ENCODE results near the gene FNDC3B. TPM values are rescaled to one million over a fixed set of nuclear protein-coding genes. Genes with fewer than 3 reads are reported as not detected.

FNDC3B gene
- total and polyA plus RNA-seq, 2 of the 8 experiments (the other 6 are each of a cell fraction or from before 2014, with no cell fraction given), result 14.1 to 44.4 TPM

DNA sequence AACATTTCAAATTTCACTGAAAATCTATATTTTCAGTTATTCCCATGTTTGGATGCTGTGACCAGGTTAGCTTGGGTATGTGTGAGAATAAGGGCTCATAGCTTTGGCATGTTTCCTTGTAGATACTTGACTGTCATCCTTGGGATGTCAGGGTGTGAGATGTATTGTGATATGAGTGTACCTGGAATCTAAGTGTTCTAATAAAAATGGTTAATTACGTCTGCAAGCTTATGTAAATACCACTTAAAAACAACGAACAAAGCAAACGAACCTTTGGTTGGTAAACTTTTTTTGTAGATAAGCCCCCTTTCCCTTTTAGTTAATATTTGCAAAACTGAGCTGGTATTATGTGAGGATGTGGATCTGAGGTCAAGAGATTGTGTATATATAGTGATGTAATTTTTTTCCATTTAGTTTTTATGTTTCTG lies 63.5 kb downstream of the FNDC3B start:
- 80% methylated on average over 3 of the region's 3 CpGs; no CpG with 5 or more reads in 1 of the 2 experiments for WGBS, 2 experiments (ENCODE audit: extremely low coverage in 1 of 2, insufficient coverage in 1 of 2, insufficient read length in 1 of 2, insufficient replicate concordance in 2 of 2, low coverage in 1 of 2, low lambda C conversion rate in 2 of 2, missing lambda C conversion rate in 1 of 2)

More for the DNA sequence above, 63.5 kb downstream of the FNDC3B start:
- no peak overlapping the region for H3K27ac ChIP-seq (ENCODE audit: low read depth, low read length)
- TF ChIP-seq CHD2 (IDR thresholded peaks at IDR 0.05; ENCODE audit: low read length), result no peak
- TF ChIP-seq MAFK (IDR thresholded peaks at IDR 0.05; ENCODE audit: low read depth, low read length), result no peak
- no peak for TF ChIP-seq SP2 (IDR thresholded peaks at IDR 0.05; ENCODE audit: low read length)
- no peak for TF ChIP-seq ZNF274 (IDR thresholded peaks at IDR 0.05; ENCODE audit: borderline replicate concordance, extremely low read depth, low read length)
- TF ChIP-seq CBX5 (IDR thresholded peaks at IDR 0.05; ENCODE audit: low read depth, low read length), result no peak
- no peak for TF ChIP-seq KDM4A (IDR thresholded peaks at IDR 0.05; ENCODE audit: low read depth, low read length, severe bottlenecking)
- no peak for TF ChIP-seq SUZ12 (IDR thresholded peaks at IDR 0.05; ENCODE audit: low read length)
- TF ChIP-seq POU5F1 (IDR thresholded peaks at IDR 0.05; ENCODE audit: low read depth, low read length), result no peak
- TF ChIP-seq BCL11A (IDR thresholded peaks at IDR 0.05; ENCODE audit: low read depth in 2 of 2, low read length in 2 of 2), result no peak
- no peak overlapping the region for H4K8ac ChIP-seq (ENCODE audit: extremely low read depth, insufficient read depth, low read length)
- ChIA-PET CTCF (ENCODE audit: partially characterized antibody) (interaction anchor here (0.6 kb wide), 1 partner anchor 10 kb away, joined by 3 read pairs; no protein-coding TSS in a partner anchor), POLR2A (ENCODE audit: partially characterized antibody) (interaction anchor here (1.7 kb wide), 1 partner anchor 61 kb away, joined by 6 read pairs; no protein-coding TSS in a partner anchor)
- no peak overlapping the region for H3K56ac ChIP-seq (replicated peaks; ENCODE audit: insufficient read length, low read depth, low read length)
- no peak overlapping the region for H3K9ac ChIP-seq (replicated peaks in 1 of 4; ENCODE audit: extremely low read depth in 1 of 4, low read depth in 3 of 4, low read length in 3 of 4)
- H3K27me3 ChIP-seq (replicated peaks in 1 of 4; ENCODE audit: control insufficient read depth in 3 of 4, extremely low read depth in 1 of 4, insufficient read depth in 3 of 4, low read length in 3 of 4), result no peaks in the 10 kb centered on the region
- no peak for FAIRE-seq
- no peak overlapping the region for H3K4me2 ChIP-seq (ENCODE audit: insufficient read depth in 1 of 2, low read depth in 2 of 2, low read length in 2 of 2)
- H3K36me3 ChIP-seq (ENCODE audit: control insufficient read depth in 2 of 4, insufficient read depth in 4 of 4, low read length in 3 of 4), result no peaks in the 10 kb centered on the region; a peak in 1 of 8 replicates
- no peak overlapping the region for H3K14ac ChIP-seq (ENCODE audit: insufficient read length)
- no peak overlapping the region for H3K4ac ChIP-seq (replicated peaks; ENCODE audit: insufficient read length, low read depth, low read length)
- H3K9me3 ChIP-seq (ENCODE audit: insufficient read depth in 2 of 2, low read depth in 1 of 2, low read length in 1 of 2), result no peaks in the 10 kb centered on the region
- peaks cover 0 to 97% of the 10 kb centered on the region in 2 experiments; a peak in 3 of 4 replicates for H3K79me2 ChIP-seq (ENCODE audit: control insufficient read depth in 1 of 2, insufficient read depth in 2 of 2, low read length in 2 of 2)
- no peak overlapping the region for H3K4me3 ChIP-seq (ENCODE audit: extremely low read depth in 1 of 4, insufficient read depth in 2 of 4, low read depth in 3 of 4, low read length in 4 of 4)
- H2BK5ac ChIP-seq (ENCODE audit: low read depth, low read length), result no peak overlapping the region
- no peak overlapping the region for H2BK20ac ChIP-seq (ENCODE audit: low read length)
- DNase-seq (ENCODE audit: low read depth in 1 of 2, low spot score in 2 of 2), result no peak
- no peak overlapping the region for H2AK5ac ChIP-seq (ENCODE audit: low read depth, low read length)
- H3K23ac ChIP-seq (ENCODE audit: insufficient read length), result no peak overlapping the region
- H2BK12ac ChIP-seq (ENCODE audit: low read depth, low read length), result no peak overlapping the region
- no peak overlapping the region for H2AFZ ChIP-seq (ENCODE audit: low read length)
- H4K5ac ChIP-seq (ENCODE audit: insufficient read length, low read depth, low read length), result no peak overlapping the region
- no peak overlapping the region for H4K91ac ChIP-seq (replicated peaks; ENCODE audit: insufficient read length, low read length)
- H3K4me1 ChIP-seq (replicated peaks in 1 of 4; ENCODE audit: control insufficient read depth in 3 of 4, insufficient read depth in 4 of 4, low read length in 3 of 4), result peaks cover 2 to 12% (median 8%) of the 10 kb centered on the region in 4 experiments; a peak in 5 of 7 replicates
- H4K20me1 ChIP-seq (replicated peaks in 1 of 2; ENCODE audit: control insufficient read depth in 1 of 2, insufficient read depth in 2 of 2, low read length in 2 of 2), result peaks cover 0 to 2% of the 10 kb centered on the region in 2 experiments
- H3K23me2 ChIP-seq (ENCODE audit: low read depth, low read length), result no peaks in the 10 kb centered on the region
- H2BK15ac ChIP-seq (ENCODE audit: low read length), result no peak overlapping the region
- H2BK120ac ChIP-seq (replicated peaks; ENCODE audit: low read depth, low read length), result no peak overlapping the region
- H3K18ac ChIP-seq (ENCODE audit: extremely low read depth, low read length), result no peak overlapping the region
- peaks cover 5% of the 10 kb centered on the region for H3K79me1 ChIP-seq (ENCODE audit: low read depth, low read length)
